Right renal pelvis (tissue), 4 donors: Measurements from ENCODE around the gene RDH12. TPM values are rescaled to one million over a fixed set of nuclear protein-coding genes. Genes with fewer than 3 reads are reported as not detected.
"Not testable (repeated sequence)": the region's sequence is repeated elsewhere in the genome, so short reads cannot be mapped to it uniquely, and the experiment has no call there.

Experiments used
- DNase-seq, 4 donors: peaks; one replicate each; pipeline ENCODE4 v3.0.0-alpha.2; 2013; ENCODE audit warnings: low read depth in 4 of 4, low spot score in 3 of 4, missing footprints in 1 of 4
- polyA plus RNA-seq, 4 donors: library from polyadenylated mRNA; unstranded; fragments of 120-200 nt; gene quantifications; one replicate each; pipeline ENCODE4 v1.2.1, GENCODE V29; 2013; ENCODE audit not compliant: insufficient read length in 4 of 4

Gene RDH12
- polyA plus RNA-seq, 4 donors: 0.43 to 1.2 (median 0.66) TPM

DNA sequence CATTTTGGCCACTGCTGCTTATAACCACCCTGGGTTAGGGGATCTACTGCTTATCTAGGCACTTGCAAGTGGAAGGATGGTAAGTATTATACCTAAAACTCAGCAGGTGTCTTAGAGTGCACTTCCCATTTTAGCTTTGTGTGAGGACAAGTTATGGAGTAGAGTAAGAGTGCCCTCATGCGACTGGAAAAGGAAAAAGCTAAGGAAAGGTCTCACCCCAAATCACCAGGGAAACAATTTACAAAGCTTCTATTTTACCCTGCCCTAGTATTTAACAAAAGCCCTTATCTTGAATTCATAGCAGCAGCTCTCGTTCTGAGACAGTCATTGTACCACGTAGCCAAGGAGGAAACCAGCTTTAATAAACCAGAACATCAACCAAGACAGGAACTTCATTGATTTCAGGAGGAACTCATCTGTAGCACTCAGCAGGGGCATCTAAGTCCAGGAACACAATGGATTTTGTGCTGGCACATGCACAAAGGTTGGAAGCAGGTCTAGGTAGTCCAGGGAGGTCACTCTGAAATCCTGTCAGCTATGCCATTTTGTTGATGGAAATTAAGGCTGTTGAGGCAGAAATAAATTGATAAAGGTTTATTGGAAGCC is 2.9 kb downstream of the RDH12 start:
- DNase-seq: peak in 2 of 4 donors; percentile 33 to 35

DNA sequence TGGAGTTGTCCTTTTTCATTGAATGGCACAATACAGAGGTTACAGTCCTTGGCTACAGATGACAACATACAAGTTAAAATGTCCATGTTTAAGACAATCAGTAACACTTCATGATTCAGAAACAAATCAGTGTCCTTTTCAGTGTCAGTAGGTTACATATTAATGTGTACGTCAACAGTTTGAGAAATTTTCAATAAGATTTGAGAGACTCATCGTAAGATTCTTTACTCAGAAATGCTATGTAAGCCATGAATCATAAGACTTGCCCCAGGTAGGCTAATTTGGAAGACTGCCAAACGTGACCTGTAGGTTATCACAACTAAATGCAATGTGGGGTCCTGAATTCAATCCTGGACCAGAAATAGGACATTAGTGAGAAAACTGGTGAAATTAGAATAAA is 3.5 kb downstream of the RDH12 start:
- DNase-seq: no peak

DNA sequence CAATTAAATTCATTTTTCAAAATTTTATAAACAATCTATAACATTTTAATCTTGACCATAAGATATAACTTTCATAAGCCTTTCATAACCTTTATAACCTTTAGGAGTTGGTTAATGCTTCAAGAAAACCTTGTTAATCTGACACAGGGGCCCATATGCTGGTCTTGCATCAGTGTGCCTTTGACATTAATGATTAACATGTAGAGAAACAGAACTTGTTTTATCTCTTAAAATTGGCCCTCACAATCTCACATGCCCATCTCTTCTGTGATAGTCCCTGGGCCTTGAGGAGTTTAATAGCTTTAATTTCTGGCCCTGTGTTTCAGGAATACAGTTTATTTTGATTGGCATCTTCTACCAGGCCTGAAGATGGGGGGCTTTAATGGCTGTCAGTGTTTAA is 7.7 kb downstream of the RDH12 start:
- DNase-seq: not testable (repeated sequence)

DNA sequence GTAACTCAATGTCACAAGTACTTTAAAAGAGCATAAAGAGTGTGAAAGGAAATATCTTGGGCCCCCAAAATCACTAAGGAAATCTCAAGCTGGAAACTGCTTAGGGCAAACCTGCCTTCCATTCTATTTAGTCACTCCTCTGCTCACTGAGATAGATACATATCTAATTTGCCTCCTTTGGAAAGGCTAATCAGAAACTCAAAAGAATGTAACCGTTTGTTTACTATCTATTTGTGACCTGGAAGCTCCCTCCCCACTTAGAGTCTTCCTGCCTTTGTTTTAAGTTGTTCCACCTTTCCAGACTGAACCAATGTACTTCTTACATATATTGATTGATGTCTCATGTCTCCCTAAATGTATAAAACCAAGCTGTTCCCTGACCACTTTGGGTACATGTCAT is 8.1 kb downstream of the RDH12 start:
- DNase-seq: not testable (repeated sequence)

DNA sequence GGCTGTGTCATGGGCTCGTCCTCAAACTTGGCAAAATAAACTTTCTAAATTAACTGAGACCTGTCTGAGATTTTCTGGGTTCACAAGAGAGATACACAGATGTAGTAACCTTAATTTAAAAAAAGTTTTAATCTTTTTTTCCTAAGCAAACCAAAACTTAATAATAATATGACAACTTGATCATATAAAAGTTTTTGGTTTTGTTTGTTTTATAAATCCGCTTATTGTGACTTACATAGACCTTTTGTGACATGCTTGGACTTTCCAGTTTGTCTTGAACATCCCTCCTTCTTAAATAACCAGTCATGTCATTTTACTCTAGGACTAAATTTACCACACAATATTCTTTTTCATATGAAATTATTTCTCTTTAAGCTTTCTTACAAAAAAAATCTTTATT is 8.5 kb downstream of the RDH12 start:
- DNase-seq: no peak

DNA sequence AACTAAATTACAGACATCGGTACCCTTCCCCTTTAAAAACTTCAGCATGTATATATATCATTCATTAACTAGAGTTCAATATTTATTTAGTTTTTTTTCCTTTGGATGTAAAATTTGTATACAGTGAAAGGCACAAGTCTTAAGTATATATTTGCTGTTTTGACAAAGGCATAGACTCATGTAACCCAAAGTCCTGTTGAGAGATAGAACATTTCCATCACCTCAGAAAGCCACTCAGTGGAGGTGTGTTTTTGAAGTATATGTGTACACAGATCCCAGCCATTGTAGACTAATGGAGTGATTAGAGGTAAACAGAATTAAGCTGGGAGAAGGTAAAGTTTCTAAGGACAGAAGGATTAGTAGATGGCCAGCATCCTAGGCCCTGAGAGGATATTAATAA is 15.4 kb downstream of the RDH12 start:
- no peak for DNase-seq

DNA sequence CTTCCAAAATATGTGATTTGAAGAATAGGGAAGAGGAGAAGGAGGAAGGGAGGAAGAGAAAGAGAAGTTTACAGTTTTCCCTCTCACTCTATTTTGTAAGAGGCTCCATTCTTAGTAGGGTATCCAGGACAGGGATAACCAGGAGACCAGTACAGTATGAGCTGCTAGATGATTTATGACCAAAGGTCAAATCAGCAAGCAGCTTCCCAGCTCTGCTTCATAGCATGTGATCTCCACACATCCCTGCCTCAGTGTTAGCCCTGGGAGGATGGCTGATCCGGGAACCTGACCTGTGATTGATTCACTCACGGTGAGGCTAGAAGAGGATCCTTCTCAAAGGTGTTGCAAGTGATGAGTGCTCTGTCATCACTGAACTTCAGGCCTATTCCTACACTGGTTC is 16.6 kb downstream of the RDH12 start:
- no peak for DNase-seq

DNA sequence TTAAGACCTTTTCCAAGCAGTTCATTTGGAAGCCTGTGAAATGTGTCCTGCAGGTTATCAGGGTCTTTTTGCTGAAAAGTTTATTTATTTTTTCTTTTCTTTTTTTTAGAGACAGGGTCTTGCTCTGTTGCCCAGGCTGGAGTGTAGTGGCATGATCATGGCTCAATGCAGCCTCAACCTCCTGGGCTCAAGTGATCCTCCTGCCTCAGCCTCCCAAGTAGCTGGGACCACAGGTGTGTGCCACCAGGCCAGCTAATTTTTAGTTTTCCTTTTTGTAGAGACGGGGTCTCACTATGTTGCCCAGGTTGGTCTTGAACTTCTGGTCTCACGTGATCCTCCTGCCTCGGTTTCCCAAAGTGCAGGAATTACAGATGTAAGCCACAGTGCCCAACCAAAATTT is 17.7 kb downstream of the RDH12 start:
- DNase-seq: not testable (repeated sequence)

DNA sequence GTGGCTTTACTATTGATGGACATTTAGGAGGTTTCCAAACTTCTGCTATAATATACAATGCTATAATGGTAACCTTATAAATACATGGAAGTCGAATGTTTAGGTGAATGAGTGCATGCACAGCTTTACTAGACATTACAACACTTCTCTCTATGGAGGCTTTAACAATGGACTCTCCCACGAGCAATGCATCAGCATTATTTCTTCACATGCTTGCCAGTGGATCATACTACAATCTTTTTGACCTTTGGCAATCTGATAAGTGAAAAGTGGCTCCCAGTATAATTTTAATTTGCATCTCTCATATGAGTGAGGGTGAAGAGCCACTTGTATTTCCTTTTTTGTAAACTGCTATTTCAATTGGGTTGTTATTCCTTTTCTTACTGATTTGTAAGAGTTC is 18.2 kb downstream of the RDH12 start:
- DNase-seq: no peak

DNA sequence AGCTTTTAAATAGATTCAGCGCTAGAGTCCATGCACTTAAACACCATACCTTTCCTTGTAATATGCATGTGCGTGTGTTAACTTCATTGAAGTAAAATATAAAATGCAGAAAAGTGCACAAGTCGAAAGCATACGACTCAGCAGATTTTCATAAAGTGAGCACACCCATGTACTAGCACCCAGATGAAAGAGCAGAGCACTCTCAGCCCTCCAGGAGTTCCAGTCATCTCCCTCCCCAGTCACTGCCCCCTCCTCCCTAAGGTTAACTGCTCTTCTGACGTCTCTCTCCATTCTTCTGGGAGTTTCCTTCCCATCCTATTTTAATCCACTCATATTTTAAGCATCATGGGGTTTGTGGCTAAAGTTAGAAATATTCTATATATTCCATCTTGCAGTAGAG is 20.2 kb downstream of the RDH12 start:
- no peak for DNase-seq

DNA sequence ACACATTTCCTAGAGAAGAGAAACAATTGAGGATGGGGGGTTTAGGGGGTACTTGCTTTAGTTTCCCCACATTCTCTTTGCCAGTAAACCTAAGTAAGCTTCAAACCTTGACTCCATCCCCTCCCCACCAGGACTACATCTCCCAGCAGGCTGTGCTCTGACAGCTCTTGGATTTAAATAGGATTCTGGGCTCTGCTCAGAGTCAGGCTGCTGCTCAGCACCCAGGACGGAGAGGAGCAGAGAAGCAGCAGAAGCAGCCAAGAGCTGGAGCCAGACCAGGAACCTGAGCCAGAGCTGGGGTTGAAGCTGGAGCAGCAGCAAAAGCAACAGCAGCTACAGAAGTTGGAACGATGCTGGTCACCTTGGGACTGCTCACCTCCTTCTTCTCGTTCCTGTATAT is 20.6 kb downstream of the RDH12 start:
- no peak for DNase-seq

DNA sequence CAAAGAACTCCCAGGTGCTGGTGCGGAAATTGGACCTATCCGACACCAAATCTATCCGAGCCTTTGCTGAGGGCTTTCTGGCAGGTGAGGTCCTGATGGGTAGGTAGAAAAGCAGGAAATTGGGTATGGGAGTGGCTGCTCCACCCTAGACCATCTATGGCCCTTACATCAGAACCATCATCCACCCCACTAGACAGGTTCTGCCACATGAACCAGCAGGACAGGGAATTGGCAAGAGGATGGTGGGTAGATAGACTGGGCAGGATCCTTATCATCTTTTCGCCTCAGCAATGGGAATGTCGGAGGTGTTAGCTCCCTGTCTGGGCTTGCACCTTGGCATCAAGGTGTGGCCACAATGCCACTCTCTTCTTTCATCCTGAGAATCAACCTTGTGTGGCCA is 23.5 kb downstream of the RDH12 start:
- DNase-seq: no peak

DNA sequence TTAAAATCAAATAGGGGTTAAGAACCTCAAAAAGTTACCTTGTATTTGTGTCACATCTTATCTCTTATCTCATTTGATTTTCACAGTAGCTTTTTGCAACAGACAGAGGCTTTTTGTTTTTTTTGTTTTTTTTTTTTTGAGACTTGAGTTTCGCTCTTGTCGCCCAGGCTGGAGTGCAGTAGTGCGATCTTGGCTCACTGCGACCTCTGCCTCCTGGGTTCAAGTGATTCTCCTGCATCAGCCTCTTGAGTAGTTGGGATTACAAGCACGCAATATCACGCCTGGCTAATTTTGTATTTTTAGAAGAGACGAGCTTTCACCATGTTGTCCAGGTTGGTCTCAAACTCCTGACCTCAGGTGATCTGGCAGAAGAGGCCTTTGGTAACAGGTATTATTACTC is 25.7 kb downstream of the RDH12 start:
- no peak for DNase-seq

DNA sequence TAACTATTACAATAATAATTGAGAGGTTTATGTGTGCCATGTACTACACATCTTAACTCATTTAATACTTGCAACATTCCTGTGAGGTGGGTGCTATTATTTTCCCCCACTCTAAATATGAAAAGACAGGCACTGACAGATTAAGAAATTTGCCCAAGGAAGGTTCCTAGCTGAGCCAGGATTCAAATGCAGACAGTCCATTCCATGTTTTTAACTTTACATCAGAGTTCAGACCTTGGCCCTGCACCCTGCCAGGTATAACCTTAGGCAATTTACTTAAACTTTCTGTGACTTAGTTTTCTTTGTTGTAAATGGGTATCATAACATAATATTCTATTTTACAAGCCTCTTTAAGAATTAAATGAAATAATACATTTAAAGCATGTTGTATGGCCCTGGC is 26.6 kb downstream of the RDH12 start:
- DNase-seq: no peak

DNA sequence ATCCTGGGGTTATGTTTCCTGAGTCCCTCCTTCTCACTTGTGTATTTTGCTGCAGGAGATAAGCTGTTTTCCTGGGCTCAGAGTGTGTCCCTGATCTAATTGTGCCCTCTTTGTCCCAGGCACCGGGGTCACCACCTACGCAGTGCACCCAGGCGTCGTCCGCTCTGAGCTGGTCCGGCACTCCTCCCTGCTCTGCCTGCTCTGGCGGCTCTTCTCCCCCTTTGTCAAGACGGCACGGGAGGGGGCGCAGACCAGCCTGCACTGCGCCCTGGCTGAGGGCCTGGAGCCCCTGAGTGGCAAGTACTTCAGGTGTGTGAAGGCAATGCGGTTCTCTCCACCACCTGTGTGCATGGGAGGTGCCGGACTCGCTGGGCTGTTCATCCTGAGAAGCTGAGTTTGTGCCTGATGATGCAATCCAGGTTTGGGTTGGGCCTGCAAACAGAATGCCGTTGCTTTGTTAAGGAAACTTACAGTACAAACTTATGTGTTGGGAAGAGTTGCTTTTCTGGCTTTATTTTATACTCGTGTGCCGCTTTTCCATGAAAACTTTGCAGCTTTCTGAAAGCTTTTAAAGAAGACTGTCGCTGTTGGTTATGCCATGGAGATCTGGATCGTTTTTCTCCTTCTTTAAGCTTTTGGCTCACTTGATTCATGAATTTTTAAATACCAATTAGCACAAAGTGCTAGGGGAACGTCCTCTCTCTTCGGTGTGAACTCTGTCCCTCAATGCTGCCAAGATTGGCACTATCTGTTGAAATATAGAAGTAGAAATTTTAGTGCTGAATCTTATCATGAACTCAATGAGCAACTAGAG is 27.6 kb downstream of the RDH12 start:
- DNase-seq: no peak

DNA sequence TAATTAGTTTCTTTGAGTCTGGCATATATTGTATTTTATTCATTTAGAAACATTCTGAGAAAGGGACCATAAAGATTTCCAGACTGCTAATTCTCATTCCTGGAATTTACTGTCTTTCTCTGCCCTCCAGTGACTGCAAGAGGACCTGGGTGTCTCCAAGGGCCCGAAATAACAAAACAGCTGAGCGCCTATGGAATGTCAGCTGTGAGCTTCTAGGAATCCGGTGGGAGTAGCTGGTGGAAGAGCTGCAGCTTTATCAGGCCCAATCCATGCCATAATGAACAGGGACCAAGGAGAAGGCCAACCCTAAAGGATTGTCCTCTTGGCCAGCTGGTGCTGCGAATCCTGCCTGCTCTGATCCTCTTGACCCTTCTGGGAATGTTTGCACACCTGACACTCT is 31.9 kb downstream of the RDH12 start:
- DNase-seq: peak in 2 of 4 donors; percentile 23 to 29

DNA sequence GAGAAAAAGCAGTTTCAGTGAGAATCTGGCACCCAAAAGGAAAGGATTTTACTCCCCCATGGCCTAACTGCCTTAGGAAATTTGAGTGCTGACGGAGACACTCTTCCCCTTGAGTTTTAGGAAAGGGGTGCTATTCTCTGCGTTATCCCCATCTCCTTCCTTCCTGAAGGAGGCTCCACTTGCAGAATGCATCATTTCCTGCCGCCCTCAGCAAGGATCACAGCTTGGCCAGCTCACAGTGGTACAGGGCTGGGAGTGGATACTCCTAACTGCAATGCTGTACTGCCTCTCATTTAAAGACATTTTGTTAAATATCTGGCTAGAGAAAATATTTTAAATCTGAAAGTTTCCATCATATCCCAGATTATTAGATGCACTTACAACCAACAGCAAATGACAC is 33.0 kb downstream of the RDH12 start:
- DNase-seq: no peak

DNA sequence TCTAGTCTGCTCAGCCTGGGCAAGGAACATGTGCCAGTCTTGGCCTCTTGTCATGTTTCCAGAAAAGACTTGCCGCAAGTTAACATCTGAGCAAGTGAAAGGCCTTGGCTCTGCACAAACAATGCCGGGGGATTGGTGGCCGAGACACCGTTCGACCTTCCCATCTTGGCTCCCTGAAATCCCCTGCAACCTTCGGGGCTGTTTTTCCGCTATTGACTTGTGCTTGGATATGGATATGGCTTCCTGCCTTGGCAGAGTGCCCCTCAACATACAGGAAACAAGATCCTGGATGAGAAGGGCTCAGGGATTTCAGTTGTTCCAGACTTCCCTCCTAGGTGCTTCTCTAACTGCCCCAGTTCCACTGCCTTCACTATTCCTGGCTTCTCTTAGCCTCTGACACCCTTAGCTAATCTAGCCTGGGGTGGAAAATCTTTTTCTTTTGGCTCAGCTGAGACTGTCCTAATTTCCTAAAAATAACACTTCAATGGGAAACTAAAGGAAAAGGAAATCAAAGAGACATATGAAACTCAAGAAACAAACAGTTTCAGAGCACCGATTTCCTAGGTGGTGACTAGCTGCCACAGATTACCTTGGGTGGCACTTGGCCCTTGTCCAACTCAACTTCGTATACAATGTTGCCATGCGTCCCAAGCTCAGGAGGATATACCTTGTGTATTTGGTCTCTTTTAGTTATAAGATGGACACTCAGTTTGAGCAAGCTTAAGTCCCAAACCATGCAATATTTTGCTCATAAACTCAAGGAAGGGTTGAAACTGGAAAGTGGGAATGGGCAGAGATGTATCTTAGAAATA is 33.9 kb downstream of the RDH12 start:
- DNase-seq: no peak

DNA sequence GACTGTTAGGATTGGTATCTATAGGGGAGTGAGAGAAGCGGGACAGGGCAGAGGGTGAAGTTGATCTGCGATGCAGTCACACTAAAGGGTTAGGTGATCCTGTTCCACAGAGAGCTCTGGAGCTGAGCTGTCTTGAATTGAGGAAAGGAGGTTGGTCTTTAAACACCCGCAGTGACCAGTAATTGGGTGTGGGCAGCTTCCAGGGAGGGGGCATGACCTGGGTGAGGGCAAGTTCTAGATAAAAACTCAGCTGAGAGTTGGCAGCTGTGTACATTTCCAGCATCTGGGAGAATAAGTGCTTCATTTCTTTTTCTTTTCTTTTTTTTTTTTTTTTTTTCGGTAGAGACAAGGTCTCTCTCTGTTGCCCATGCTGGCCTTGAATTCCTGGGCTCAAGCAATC is 35.1 kb downstream of the RDH12 start:
- no peak for DNase-seq

DNA sequence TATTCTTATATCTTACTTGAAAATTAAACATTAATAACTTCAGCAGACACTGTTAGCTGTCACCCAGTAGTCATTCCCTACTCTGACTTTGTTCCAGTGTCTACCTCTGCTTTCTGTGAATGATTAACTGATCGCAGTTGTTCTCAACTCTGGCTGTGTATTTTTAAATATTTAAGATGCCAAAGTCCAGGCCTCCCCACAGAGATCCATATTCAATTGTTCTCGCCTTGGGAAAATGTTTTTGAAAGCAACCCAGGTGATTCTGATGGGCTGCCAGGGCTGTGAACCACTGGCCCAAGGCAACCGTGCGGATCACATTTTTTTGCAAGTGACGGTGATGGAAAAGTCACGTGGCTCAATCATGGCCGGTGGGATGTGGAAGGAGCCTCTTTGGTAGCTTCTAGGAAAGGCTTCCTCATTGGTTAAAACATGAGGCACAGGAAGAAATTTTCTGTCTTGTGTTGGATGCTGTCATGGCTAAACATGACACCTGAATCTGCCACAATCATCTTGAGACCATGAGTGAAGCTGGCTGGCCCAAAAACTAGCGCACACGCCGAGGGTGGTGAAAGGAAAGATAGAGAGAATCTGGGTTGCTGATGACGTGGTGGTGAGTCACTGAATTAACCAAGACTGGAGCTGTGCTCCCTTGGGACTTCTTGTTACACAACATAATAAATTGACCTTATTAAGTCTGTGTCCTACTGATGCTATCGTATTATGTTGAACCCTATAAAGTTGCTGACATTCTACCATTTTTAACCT is 37.2 kb downstream of the RDH12 start:
- no peak for DNase-seq

DNA sequence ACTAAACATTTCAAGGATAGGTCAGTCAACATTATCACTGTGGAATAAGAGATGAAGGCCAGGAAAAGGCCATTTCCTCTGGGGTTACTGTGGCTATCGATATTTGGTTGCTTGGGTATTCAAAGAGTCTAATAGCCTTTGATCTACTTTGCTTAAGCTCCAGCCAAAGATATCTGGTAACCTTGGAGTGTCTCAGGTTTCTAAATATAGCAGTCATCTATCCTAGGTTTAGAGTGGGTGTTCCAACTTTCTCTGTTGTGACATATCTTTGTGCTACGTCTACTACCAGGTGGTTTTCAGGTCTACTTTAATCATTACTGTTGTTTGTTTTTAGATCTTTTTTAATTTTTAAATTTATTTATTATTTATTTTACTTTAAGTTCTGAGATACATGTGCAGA is 42.4 kb downstream of the RDH12 start:
- DNase-seq: no peak
